Stomach (tissue), 9 donors: ENCODE measurements around the gene EML6. TPM values are rescaled to one million over a fixed set of nuclear protein-coding genes. Genes with fewer than 3 reads are reported as not detected.

Experiments used
- DNase-seq, 2 donors: peaks; one replicate each; pipeline versions ENCODE4 v3.0.0 to v3.0.0-alpha.2; 2013 to 2019
- H3K27ac ChIP-seq, 5 donors: fragments of 200-600 bp in 4 of 5; sonication (generic) in 4 of 5; one replicate each; pipeline ENCODE4 v1.5.1; 2013 to 2019; ENCODE audit warnings: mild to moderate bottlenecking in 1 of 5, moderate library complexity in 1 of 5
- H3K27me3 ChIP-seq, 3 donors: fragments of 200-600 bp; sonication (generic); one replicate each; pipeline ENCODE4 v1.5.1; 2017 to 2019; ENCODE audit warnings: mixed run types in 1 of 3
- H3K36me3 ChIP-seq, 4 donors: fragments of 200-600 bp; sonication (generic); 1 replicate in 3 of 4; 2 replicates in 1 of 4; pipeline ENCODE4 v1.5.1; 2016 to 2019
- H3K4me1 ChIP-seq, 4 donors: fragments of 200-600 bp; sonication (generic); one replicate each; pipeline ENCODE4 v1.5.1; 2016 to 2019
- H3K4me3 ChIP-seq, 4 donors: fragments of 200-600 bp; sonication (generic) in 3 of 4; one replicate each; pipeline ENCODE4 v1.5.1; 2016 to 2019; ENCODE audit warnings: mild to moderate bottlenecking in 1 of 4
- H3K9me3 ChIP-seq, 4 donors: fragments of 200-600 bp; sonication (generic); one replicate each; pipeline ENCODE4 v1.5.1; 2016 to 2019
- CTCF ChIP-seq, 7 experiments: fragments of 450-650 bp in 4 of 7; fragments of 200-600 bp in 3 of 7; sonication (generic) in 3 of 7; IDR thresholded peaks; one replicate each; pipeline ENCODE4 v1.5.1; 2016 to 2019; ENCODE audit warnings: antibody characterized with exemption in 7 of 7, control low read depth in 2 of 7, mild to moderate bottlenecking in 1 of 7
- EP300 ChIP-seq: sonication (generic); formaldehyde crosslinking; IDR thresholded peaks from one replicate; pipeline ENCODE4 v1.6.1; 2017; ENCODE audit warnings: antibody characterized with exemption
- POLR2A ChIP-seq, 4 donors: fragments of 450-650 bp; IDR thresholded peaks; one replicate each; pipeline ENCODE4 v1.6.1; 2016; ENCODE audit warnings: antibody characterized with exemption in 4 of 4, control low read depth in 2 of 4, mild to moderate bottlenecking in 1 of 4, moderate library complexity in 1 of 4
- POLR2AphosphoS5 ChIP-seq, 3 donors: sonication (generic); formaldehyde crosslinking; IDR thresholded peaks; one replicate each; pipeline ENCODE4 v1.6.1; 2016; ENCODE audit warnings: antibody characterized with exemption in 3 of 3
- WGBS, 5 donors: extraction: QIAGEN DNeasy Blood & Tissue Kit in 3 of 5; methylation state at CpG; one replicate each; pipeline versions ENCODE4 v1.1.5 to v1.1.7; 2013 to 2018; 5-methylcytosine and 5-hydroxymethylcytosine counted together
- intact Hi-C: fragments of 100-400 bp; cut with DNase I; formaldehyde crosslinking; loops from one replicate; pipeline ENCODE4 v1.15.1; 2023; ENCODE audit warnings: low total_unique reads
- polyA plus RNA-seq, 3 donors: library from polyadenylated mRNA; stranded (reverse); fragments of 200-250 nt; gene quantifications; one replicate each; pipeline ENCODE4 v1.2.3, GENCODE V29; 2013
- total RNA-seq, 5 donors: library from RNA; depleted of rRNA; stranded (reverse); fragments of >200 nt; gene quantifications; one replicate each; pipeline versions ENCODE4 v1.1.0 to v1.2.3, GENCODE V29; 2014 to 2016
- donor health status: healthy with polysubstance abuse.
- donor health status: Bipolar disorder and iron deficiency.
- donor health status: healthy.

Gene EML6
- total and polyA plus RNA-seq, 8 donors = 0.45 to 10.1 (median 1.8) TPM; not detected in 1

DNA sequence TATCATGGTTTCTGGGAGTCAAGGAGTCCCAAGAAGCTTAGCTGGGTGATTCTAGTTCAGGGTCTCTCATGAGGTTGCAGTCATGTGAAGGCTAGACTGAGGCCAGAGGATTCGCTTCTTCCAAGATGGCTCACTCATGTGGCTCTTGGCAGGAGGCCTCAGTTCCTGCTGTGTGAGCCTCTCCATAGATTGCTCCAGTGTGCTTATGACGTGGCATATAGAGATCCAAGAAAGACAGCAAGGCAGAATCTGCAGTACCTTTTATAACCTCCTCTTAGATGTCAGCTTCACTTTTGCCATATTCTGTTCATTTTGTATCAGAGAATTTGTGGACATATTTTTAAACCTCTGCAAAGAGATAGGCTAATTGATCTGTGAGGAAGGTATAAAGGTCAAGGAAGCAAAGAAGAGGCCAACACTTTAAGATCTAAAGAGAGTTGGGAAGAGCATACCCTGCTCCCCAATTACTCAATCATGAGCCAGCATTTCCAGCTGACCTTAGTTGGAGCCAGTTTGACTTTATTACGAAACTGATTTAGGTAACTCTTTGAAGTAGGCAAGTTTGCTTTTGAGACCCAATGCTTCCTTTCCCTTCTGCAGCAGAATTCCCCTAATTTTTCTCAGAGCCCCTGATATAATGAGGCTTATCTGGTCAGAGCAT lies 134.7 kb downstream of the EML6 start:
- Histone ChIP-seq H3K36me3 (no peaks in the 10 kb centered on the region), H3K27ac (no peak overlapping the region), H3K27me3 (no peaks in the 10 kb centered on the region), H3K9me3 (no peaks in the 10 kb centered on the region), H3K4me3 (no peak overlapping the region), H3K4me1 (no peaks in the 10 kb centered on the region)
- 68 to 91% (median 77%) methylated on average over 3 of the region's 3 CpGs for WGBS, 5 donors
- intact Hi-C loops = no loop called here
- TF ChIP-seq CTCF (IDR thresholded peaks at IDR 0.05) (no peak), POLR2A (IDR thresholded peaks at IDR 0.05) (no peak), EP300 (no peak), POLR2AphosphoS5 (IDR thresholded peaks at IDR 0.05) (no peak)
- DNase-seq = no peak

GRCh38 chr2:54859416-54859815 lies 136.0 kb downstream of the EML6 start:
- no peak for DNase-seq
- 83 to 89% (median 86%) methylated on average over 3 of the region's 3 CpGs for WGBS, 5 donors
- no peak for TF ChIP-seq POLR2A (IDR thresholded peaks at IDR 0.05)
- TF ChIP-seq POLR2AphosphoS5 (IDR thresholded peaks at IDR 0.05) = no peak
- no peak for TF ChIP-seq EP300
- TF ChIP-seq CTCF (IDR thresholded peaks at IDR 0.05) = no peak
- no peaks in the 10 kb centered on the region for H3K36me3 ChIP-seq
- H3K9me3 ChIP-seq = no peaks in the 10 kb centered on the region
- H3K4me1 ChIP-seq = no peaks in the 10 kb centered on the region
- no peak overlapping the region for H3K27ac ChIP-seq
- no peaks in the 10 kb centered on the region for H3K27me3 ChIP-seq
- H3K4me3 ChIP-seq = no peak overlapping the region
- intact Hi-C loops = no loop called here

DNA sequence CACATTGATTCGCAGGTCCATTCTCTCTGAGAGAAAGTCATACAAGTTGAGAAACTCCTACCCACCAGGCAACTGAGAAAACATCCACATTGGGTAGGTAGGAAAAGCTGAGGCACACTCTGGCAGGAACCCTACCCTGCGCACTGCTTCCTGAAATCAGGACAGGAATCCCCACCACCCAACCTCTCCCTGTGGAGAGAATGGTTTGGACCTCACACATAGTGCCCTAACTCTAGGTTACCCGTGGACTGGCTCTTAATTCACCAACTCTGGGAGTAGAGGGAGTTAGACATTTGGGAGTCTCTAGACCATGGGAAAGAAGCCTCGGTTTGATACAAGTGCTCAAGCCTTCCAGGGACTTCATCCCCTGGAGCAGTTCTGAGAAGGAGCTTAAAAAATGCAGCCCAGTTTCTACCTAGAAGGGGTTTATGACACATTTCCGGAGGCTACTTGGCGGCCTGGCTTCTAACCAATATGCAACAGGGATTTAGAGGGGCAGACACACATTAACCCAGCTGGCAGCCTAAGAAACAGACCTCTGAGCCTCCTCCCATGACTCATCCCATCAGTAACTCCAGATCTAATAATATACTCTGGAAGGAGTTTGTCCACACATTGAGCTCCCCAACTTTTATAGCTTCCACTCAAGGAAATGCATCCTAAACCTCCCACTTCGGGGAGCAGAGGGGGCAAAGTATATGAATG lies 136.7 kb downstream of the EML6 start:
- H3K9me3 ChIP-seq = no peaks in the 10 kb centered on the region
- intact Hi-C loops = no loop called here
- WGBS, 5 donors = 72 to 87% (median 85%) methylated on average over 7 of the region's 7 CpGs
- DNase-seq = no peak
- H3K4me1 ChIP-seq = no peaks in the 10 kb centered on the region
- H3K27ac ChIP-seq = no peak overlapping the region
- H3K4me3 ChIP-seq = no peak overlapping the region
- no peaks in the 10 kb centered on the region for H3K36me3 ChIP-seq
- H3K27me3 ChIP-seq = no peaks in the 10 kb centered on the region
- TF ChIP-seq POLR2AphosphoS5 (IDR thresholded peaks at IDR 0.05) (no peak), CTCF (IDR thresholded peaks at IDR 0.05) (no peak), EP300 (no peak), POLR2A (IDR thresholded peaks at IDR 0.05) (no peak)

- H3K36me3 ChIP-seq = no peaks in the 10 kb centered on the region
- H3K9me3 ChIP-seq = no peaks in the 10 kb centered on the region
- 95 to 98% (median 97%) methylated on average over 4 of the region's 4 CpGs for WGBS, 5 donors
- H3K4me1 ChIP-seq = no peaks in the 10 kb centered on the region
- H3K27me3 ChIP-seq = no peaks in the 10 kb centered on the region
- TF ChIP-seq EP300 (no peak), CTCF (IDR thresholded peaks at IDR 0.05) (no peak), POLR2A (IDR thresholded peaks at IDR 0.05) (no peak), POLR2AphosphoS5 (IDR thresholded peaks at IDR 0.05) (no peak)
- intact Hi-C loops = no loop called here
- DNase-seq = no peak
- no peak overlapping the region for H3K4me3 ChIP-seq
- H3K27ac ChIP-seq = no peak overlapping the region
Measured at GRCh38 chr2:54862229-54862628, 138.8 kb downstream of the EML6 start.
